Transverse colon (tissue), 4 donors: ENCODE results near the gene SP9. TPM values are rescaled to one million over a fixed set of nuclear protein-coding genes. Genes with fewer than 3 reads are reported as not detected.
A peak's percentile ranks its signal among the peaks of the same experiment; 100 is the strongest.

Experiments used
- DNase-seq: peaks from one replicate; pipeline ENCODE4 v3.0.0-alpha.2; 2019
- H3K27ac ChIP-seq, 4 donors: fragments of 200-600 bp; sonication (generic); 2 replicates each; pipeline ENCODE4 v1.5.1; 2016 to 2018; ENCODE audit warnings: inconsistent platforms in 4 of 4
- H3K27me3 ChIP-seq: fragments of 200-600 bp; sonication (generic); 2 replicates; pipeline ENCODE4 v1.5.1; 2017; ENCODE audit warnings: inconsistent platforms
- H3K36me3 ChIP-seq, 4 donors: fragments of 200-600 bp; sonication (generic); 2 replicates each; pipeline ENCODE4 v1.5.1; 2017 to 2019; ENCODE audit warnings: inconsistent platforms in 4 of 4
- H3K4me1 ChIP-seq, 4 donors: fragments of 200-600 bp; sonication (generic); 2 replicates each; pipeline ENCODE4 v1.5.1; 2017 to 2020; ENCODE audit warnings: inconsistent platforms in 4 of 4
- H3K4me3 ChIP-seq, 4 donors: fragments of 200-600 bp; sonication (generic); 1 replicate in 1 of 4; 2 replicates in 3 of 4; pipeline versions ENCODE4 v1.5.1 to v1.6.1; 2017 to 2019; ENCODE audit warnings: inconsistent platforms in 4 of 4
- H3K9me3 ChIP-seq, 2 donors: fragments of 200-600 bp; sonication (generic); 2 replicates each; pipeline ENCODE4 v1.5.1; 2017 to 2019; ENCODE audit warnings: inconsistent platforms in 2 of 2
- EP300 ChIP-seq: sonication (generic); formaldehyde crosslinking; IDR thresholded peaks from one replicate; pipeline ENCODE4 v1.6.1; 2017; ENCODE audit warnings: antibody characterized with exemption, low read depth
- POLR2A ChIP-seq: fragments of 450-650 bp; IDR thresholded peaks from one replicate; pipeline ENCODE4 v1.6.1; 2016; ENCODE audit warnings: antibody characterized with exemption, mild to moderate bottlenecking, moderate library complexity
- POLR2AphosphoS5 ChIP-seq, 3 donors: sonication (generic); formaldehyde crosslinking; IDR thresholded peaks; one replicate each; pipeline ENCODE4 v1.6.1; 2016; ENCODE audit warnings: antibody characterized with exemption in 3 of 3
- WGBS, 2 donors: methylation state at CpG; one replicate each; pipeline ENCODE4 v1.1.5; 2018; ENCODE audit warnings: low coverage in 1 of 2; 5-methylcytosine and 5-hydroxymethylcytosine counted together
- in situ Hi-C, 4 donors: fragments of 200-750 bp; cut with MboI; loops; one replicate each; pipeline versions ENCODE4 v1.15.0 to v1.15.1; 2017; ENCODE audit warnings: low sequenced_read_pairs in 3 of 4, low pct_ligation_motif_present in 1 of 4, low pct_unique_long_range_greater_than_20kb in 1 of 4
- intact Hi-C: fragments of 100-400 bp; cut with DNase I; formaldehyde crosslinking; loops from one replicate; pipeline ENCODE4 v1.15.1; 2023; ENCODE audit warnings: low total_unique reads
- total RNA-seq, 4 donors: library from RNA; depleted of rRNA; stranded (reverse); fragments of >200 nt; gene quantifications; one replicate each; pipeline ENCODE4 v1.1.0, GENCODE V29; 2016
- TF ChIP-seq, protein P1 (sequence below), 5 experiments: fragments of 200-600 bp in 3 of 5; fragments of 450-650 bp in 2 of 5; sonication (generic) in 3 of 5; IDR thresholded peaks; 1 replicate in 2 of 5; 2 replicates in 3 of 5; pipeline ENCODE4 v1.5.1; 2016 to 2017; ENCODE audit warnings: antibody characterized with exemption in 5 of 5, inconsistent platforms in 3 of 5, mild to moderate bottlenecking in 2 of 5, moderate library complexity in 1 of 5

The SP9 gene
- total RNA-seq = not detected

DNA sequence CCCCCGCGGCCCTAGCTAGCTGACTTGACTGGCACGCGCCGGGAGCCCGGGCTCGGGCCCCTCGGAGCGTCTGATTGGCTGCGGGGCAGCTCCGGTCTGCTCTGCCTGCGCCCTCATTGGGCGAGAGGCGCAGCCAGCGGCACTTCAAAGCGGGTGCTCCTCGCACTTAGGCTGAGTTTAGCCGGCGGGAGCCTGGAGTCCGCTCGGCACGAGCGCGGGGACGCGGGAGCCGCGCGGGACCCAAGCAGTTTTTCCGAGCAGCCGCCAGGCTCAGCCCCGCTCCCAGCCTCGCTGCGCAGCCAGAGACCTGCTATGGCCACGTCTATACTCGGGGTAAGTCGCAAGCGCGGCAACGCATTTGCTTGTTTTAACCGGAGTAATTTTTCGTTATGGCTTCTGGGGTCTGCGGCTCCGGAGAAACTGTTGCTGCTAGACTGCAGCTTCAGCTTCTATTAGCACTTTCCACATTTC is at the start of gene SP9:
TSS of gene SP9 (plus strand) at position 174 of the 471 bp plus-strand sequence. CDS start at position 313, 139 bp downstream.
- peak; percentile 34 for DNase-seq
- in situ Hi-C loops (loop anchor here (25.0 kb wide), 4 partner anchors 173 to 1323 kb away; no protein-coding TSS in a partner anchor), intact Hi-C loops (no loop called here)
- Histone ChIP-seq H3K4me3 (peak within 1 kb of the TSS in 2 of 4 donors; percentile 28 to 38), H3K27ac (no peak within 1 kb of the TSS), H3K27me3 (peaks cover 100% of the 10 kb centered on the region), H3K36me3 (no peaks in the 10 kb centered on the region), H3K9me3 (no peaks in the 10 kb centered on the region), H3K4me1 (peaks cover 19 to 57% (median 38%) of the 10 kb centered on the region in 4 donors)
- WGBS, 2 donors = 12% methylated on average over 39 of the region's 44 CpGs; no CpG with 5 or more reads in 1 of the 2 donors
- TF ChIP-seq EP300 (no peak), POLR2AphosphoS5 (IDR thresholded peaks at IDR 0.05) (peak in 2 of 3 donors; percentile 34 to 65), POLR2A (no peak)
- TF ChIP-seq, protein P1, sequence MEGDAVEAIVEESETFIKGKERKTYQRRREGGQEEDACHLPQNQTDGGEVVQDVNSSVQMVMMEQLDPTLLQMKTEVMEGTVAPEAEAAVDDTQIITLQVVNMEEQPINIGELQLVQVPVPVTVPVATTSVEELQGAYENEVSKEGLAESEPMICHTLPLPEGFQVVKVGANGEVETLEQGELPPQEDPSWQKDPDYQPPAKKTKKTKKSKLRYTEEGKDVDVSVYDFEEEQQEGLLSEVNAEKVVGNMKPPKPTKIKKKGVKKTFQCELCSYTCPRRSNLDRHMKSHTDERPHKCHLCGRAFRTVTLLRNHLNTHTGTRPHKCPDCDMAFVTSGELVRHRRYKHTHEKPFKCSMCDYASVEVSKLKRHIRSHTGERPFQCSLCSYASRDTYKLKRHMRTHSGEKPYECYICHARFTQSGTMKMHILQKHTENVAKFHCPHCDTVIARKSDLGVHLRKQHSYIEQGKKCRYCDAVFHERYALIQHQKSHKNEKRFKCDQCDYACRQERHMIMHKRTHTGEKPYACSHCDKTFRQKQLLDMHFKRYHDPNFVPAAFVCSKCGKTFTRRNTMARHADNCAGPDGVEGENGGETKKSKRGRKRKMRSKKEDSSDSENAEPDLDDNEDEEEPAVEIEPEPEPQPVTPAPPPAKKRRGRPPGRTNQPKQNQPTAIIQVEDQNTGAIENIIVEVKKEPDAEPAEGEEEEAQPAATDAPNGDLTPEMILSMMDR (IDR thresholded peaks at IDR 0.05) = no peak

DNA sequence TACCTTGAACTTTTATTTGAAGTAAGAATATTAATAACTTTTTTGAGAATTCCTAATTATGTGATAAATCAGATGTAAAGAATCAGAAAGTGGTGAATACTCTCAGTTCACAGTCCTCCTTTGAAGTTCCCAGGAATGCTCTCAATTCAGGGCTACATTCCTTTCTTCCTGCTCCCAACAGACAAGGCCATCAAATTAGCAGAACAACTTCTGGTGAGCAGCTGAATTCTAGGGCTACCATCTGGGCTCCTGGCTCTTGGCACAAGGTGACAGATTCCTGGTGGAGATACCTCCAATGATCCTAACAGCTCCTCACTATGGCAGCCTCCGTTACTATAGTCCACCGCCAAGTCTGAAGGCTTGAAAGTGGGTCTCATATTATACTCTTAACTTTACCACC is 48.6 kb upstream of the SP9 start:
- no peak for DNase-seq
- H3K27ac ChIP-seq = no peak overlapping the region
- WGBS, 2 donors = 60 to 83% methylated on average over 1 to 2 of the region's 2 CpGs
- intact Hi-C loops = no loop called here
- H3K4me3 ChIP-seq = no peak overlapping the region
- H3K27me3 ChIP-seq = peaks cover 9% of the 10 kb centered on the region
- in situ Hi-C loops = no loop called here
- no peaks in the 10 kb centered on the region for H3K4me1 ChIP-seq
- TF ChIP-seq POLR2AphosphoS5 (IDR thresholded peaks at IDR 0.05) (no peak), EP300 (no peak), POLR2A (no peak)
- TF ChIP-seq, protein P1 (IDR thresholded peaks at IDR 0.05) = no peak
- H3K36me3 ChIP-seq = no peaks in the 10 kb centered on the region
- no peaks in the 10 kb centered on the region for H3K9me3 ChIP-seq

DNA sequence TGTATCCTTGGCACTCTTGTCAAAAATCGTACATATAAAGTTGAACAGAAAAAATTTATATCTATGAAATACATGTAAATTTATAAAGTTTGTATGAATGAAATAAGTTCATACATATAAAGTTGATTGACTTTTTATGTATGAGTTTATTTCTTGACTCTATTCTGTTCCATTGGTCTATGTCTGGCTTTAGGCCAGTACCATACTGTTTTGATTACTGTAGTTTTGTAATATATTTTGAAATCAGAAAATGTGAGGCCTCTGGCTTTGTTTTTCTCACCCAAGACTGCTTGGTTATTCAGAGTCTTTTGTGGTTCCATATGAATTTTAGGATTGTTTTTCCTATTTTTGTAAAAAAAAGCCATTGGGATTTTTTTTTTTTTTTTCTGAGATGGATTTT is 41.8 kb upstream of the SP9 start:
- Histone ChIP-seq H3K27ac (no peak overlapping the region), H3K36me3 (no peaks in the 10 kb centered on the region), H3K4me3 (no peak overlapping the region), H3K4me1 (no peaks in the 10 kb centered on the region), H3K9me3 (no peaks in the 10 kb centered on the region), H3K27me3 (peaks cover under 1% of the 10 kb centered on the region)
- in situ Hi-C loops = no loop called here
- intact Hi-C loops = no loop called here
- DNase-seq = no peak
- 80 to 95% methylated on average over 1 of the region's 1 CpG for WGBS, 2 donors
- TF ChIP-seq POLR2A = no peak
- no peak for TF ChIP-seq POLR2AphosphoS5 (IDR thresholded peaks at IDR 0.05)
- TF ChIP-seq EP300 = no peak
- TF ChIP-seq, protein P1 (IDR thresholded peaks at IDR 0.05) = no peak

DNA sequence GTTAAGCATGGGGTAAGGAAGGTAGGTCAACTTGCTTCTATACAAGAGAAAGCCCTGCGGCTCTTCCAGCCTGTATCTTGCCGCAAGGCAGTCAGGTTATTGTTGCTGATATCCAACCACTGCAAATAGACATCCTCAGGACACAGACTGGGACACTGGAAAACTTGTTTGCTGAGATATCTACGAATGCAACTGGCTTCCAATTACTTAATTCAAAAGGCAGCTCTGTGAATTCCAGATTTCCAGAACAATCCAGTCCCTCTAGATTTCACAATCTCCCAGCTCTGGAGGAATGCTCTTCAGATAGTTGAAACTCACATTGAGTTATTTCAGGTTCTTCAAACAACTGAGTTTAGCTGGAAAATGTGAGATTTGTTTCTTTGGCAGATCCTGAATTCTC is 34.6 kb upstream of the SP9 start:
- in situ Hi-C loops (no loop called here), intact Hi-C loops (no loop called here)
- H3K4me1 ChIP-seq = no peaks in the 10 kb centered on the region
- no peak overlapping the region for H3K27ac ChIP-seq
- H3K9me3 ChIP-seq = no peaks in the 10 kb centered on the region
- H3K27me3 ChIP-seq = peaks cover 14% of the 10 kb centered on the region
- WGBS, 2 donors = 61 to 80% methylated on average over 3 of the region's 3 CpGs
- TF ChIP-seq EP300 = no peak
- TF ChIP-seq, protein P1 (IDR thresholded peaks at IDR 0.05) = no peak
- TF ChIP-seq POLR2A = no peak
- no peak for TF ChIP-seq POLR2AphosphoS5 (IDR thresholded peaks at IDR 0.05)
- no peak for DNase-seq
- H3K36me3 ChIP-seq = no peaks in the 10 kb centered on the region
- H3K4me3 ChIP-seq = no peak overlapping the region
